Activated effector memory CD4-positive, alpha-beta T cell treated with Interleukin-2 at 50 U/mL for 16 hours (primary cell): ENCODE measurements around the gene SYS1.

Source experiments
- DNase-seq: peaks from one replicate; pipeline ENCODE4 v3.0.0-alpha.2; 2020

Gene SYS1

GRCh38 chr20:45392733-45393132, 29.8 kb downstream of the SYS1 start:
- DNase-seq = no peak

- no peak for DNase-seq
These were observed 31.5 kb downstream of the SYS1 start for GRCh38 chr20:45394221-45395113.

- DNase-seq = no peak
These were observed 32.1 kb downstream of the SYS1 start for GRCh38 chr20:45395114-45395415.

- no peak for DNase-seq
These were observed 36.1 kb downstream of the SYS1 start for GRCh38 chr20:45399018-45399417.

GRCh38 chr20:45400346-45401031, 37.5 kb downstream of the SYS1 start:
- DNase-seq = no peak

- DNase-seq = no peak
These were observed 40.0 kb downstream of the SYS1 start for GRCh38 chr20:45402946-45403345.

- no peak for DNase-seq
These were observed 41.5 kb downstream of the SYS1 start for GRCh38 chr20:45404438-45404837.

GRCh38 chr20:45405571-45406259, 42.8 kb downstream of the SYS1 start:
- DNase-seq = no peak

- no peak for DNase-seq
These were observed 43.5 kb downstream of the SYS1 start for GRCh38 chr20:45406260-45407066.

GRCh38 chr20:45407067-45407745, 44.2 kb downstream of the SYS1 start:
- DNase-seq = no peak

GRCh38 chr20:45407783-45408645, 45.1 kb downstream of the SYS1 start, which contains the start of gene DBNDD2:
DBNDD2 (plus strand) TSS chr20:45408289; CDS start chr20:45408468, 179 bp downstream.
- no peak for DNase-seq

GRCh38 chr20:45408646-45409213, 45.8 kb downstream of the SYS1 start:
- DNase-seq = no peak

GRCh38 chr20:45409521-45410272, 46.7 kb downstream of the SYS1 start:
- no peak for DNase-seq

- DNase-seq = no peak
These were observed 47.9 kb downstream of the SYS1 start for GRCh38 chr20:45410887-45411286.

GRCh38 chr20:45412653-45413052, 49.7 kb downstream of the SYS1 start:
- no peak for DNase-seq

- DNase-seq = no peak
These were observed 50.5 kb downstream of the SYS1 start for GRCh38 chr20:45413479-45413878.

GRCh38 chr20:45415822-45416637, 53.1 kb downstream of the SYS1 start, which contains the start of gene PIGT:
PIGT (plus strand) TSS chr20:45416141; CDS start chr20:45416157, 16 bp downstream.
- peak; percentile 82 for DNase-seq

- no peak for DNase-seq
These were observed 54.0 kb downstream of the SYS1 start for GRCh38 chr20:45416917-45417316.
